ENCODE data around the gene TRMT6.
A peak's percentile ranks its signal among the peaks of the same experiment; 100 is the strongest.

The TRMT6 gene

GRCh38 chr20:5950271-5951031 is at the start of gene TRMT6, which contains the start of gene MCM8:
TSS of gene TRMT6 (minus strand) at chr20:5950533. CDS start at chr20:5950405, 128 bp downstream.
TSS of gene MCM8 (plus strand) at chr20:5950652. CDS start at chr20:5952016, 1,364 bp downstream.
- DNase-seq (ENCODE audit: low read depth, low spot score) = peak; percentile 83

GRCh38 chr20:5999783-6000182 is 49.5 kb upstream of the TRMT6 start:
- DNase-seq (ENCODE audit: low read depth, low spot score) = no peak

- no peak for DNase-seq (ENCODE audit: low read depth, low spot score)
Measured at GRCh38 chr20:5996765-5997164, 46.4 kb upstream of the TRMT6 start.

- DNase-seq (ENCODE audit: low read depth, low spot score) = no peak
Measured at GRCh38 chr20:5991623-5992441, 41.5 kb upstream of the TRMT6 start.

GRCh38 chr20:5990946-5991345 is 40.6 kb upstream of the TRMT6 start:
- no peak for DNase-seq (ENCODE audit: low read depth, low spot score)

GRCh38 chr20:5989539-5989938 is 39.2 kb upstream of the TRMT6 start:
- no peak for DNase-seq (ENCODE audit: low read depth, low spot score)

GRCh38 chr20:5987383-5987782 is 37.0 kb upstream of the TRMT6 start:
- no peak for DNase-seq (ENCODE audit: low read depth, low spot score)

GRCh38 chr20:5980720-5981538 is 30.6 kb upstream of the TRMT6 start:
- DNase-seq (ENCODE audit: low read depth, low spot score) = no peak

GRCh38 chr20:5979801-5980200 is 29.5 kb upstream of the TRMT6 start:
- no peak for DNase-seq (ENCODE audit: low read depth, low spot score)

GRCh38 chr20:5977975-5978374 is 27.6 kb upstream of the TRMT6 start:
- no peak for DNase-seq (ENCODE audit: low read depth, low spot score)

GRCh38 chr20:5977223-5977622 is 26.9 kb upstream of the TRMT6 start:
- no peak for DNase-seq (ENCODE audit: low read depth, low spot score)

GRCh38 chr20:5975778-5976177 is 25.4 kb upstream of the TRMT6 start:
- no peak for DNase-seq (ENCODE audit: low read depth, low spot score)

GRCh38 chr20:5974531-5974930 is 24.2 kb upstream of the TRMT6 start:
- no peak for DNase-seq (ENCODE audit: low read depth, low spot score)

- no peak for DNase-seq (ENCODE audit: low read depth, low spot score)
Measured at GRCh38 chr20:5973971-5974370, 23.6 kb upstream of the TRMT6 start.

- no peak for DNase-seq (ENCODE audit: low read depth, low spot score)
Measured at GRCh38 chr20:5973172-5973571, 22.8 kb upstream of the TRMT6 start.

GRCh38 chr20:5971203-5971602 is 20.9 kb upstream of the TRMT6 start:
- peak; percentile 0 for DNase-seq (ENCODE audit: low read depth, low spot score)

- DNase-seq (ENCODE audit: low read depth, low spot score) = no peak
Measured at GRCh38 chr20:5970381-5970780, 20.0 kb upstream of the TRMT6 start.

GRCh38 chr20:5969940-5970339 is 19.6 kb upstream of the TRMT6 start:
- no peak for DNase-seq (ENCODE audit: low read depth, low spot score)

- peak; percentile 91 for DNase-seq (ENCODE audit: low read depth, low spot score)
Measured at GRCh38 chr20:5969348-5969935, 19.1 kb upstream of the TRMT6 start.

GRCh38 chr20:5968462-5968861 is 18.1 kb upstream of the TRMT6 start:
- DNase-seq (ENCODE audit: low read depth, low spot score) = no peak

- no peak for DNase-seq (ENCODE audit: low read depth, low spot score)
Measured at GRCh38 chr20:5967469-5967868, 17.1 kb upstream of the TRMT6 start.

- DNase-seq (ENCODE audit: low read depth, low spot score) = no peak
Measured at GRCh38 chr20:5949943-5950270, 426 bp downstream of the TRMT6 start.
